Right forelimb (tissue), 1 donor: ENCODE results near the gene BCAS1.

Experiments used
- DNase-seq: peaks from one replicate; pipeline ENCODE4 v3.0.0-alpha.2; 2018

Gene BCAS1

DNA sequence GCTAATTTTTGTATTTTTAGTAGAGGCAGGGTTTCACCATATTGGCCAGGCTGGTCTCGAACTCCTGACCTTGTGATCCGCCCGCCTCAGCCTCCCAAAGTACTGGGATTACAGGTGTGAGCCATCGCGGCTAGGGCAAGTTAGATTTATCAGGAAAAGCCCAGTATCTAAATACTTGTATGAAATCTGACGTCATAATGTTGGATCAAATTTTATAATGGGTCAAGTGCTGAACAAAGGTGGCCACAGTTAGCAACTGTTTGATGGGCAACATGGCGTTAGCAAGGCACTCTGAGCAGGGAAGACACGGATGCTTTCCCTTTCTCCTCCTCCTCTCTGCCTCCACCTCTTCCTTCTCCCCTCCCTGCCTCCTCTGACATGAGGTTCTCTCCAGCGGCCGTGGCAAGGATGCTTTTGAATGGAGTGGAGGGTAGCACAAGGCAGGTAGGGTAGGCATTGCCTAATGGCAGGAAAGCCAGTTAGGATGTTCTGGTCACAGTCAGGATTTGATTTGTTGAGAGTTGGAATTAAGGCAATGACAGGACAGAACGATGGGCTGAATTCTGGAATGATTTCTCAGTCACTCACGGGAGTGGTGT lies 149.6 kb downstream of the BCAS1 start:
- no peak for DNase-seq

DNA sequence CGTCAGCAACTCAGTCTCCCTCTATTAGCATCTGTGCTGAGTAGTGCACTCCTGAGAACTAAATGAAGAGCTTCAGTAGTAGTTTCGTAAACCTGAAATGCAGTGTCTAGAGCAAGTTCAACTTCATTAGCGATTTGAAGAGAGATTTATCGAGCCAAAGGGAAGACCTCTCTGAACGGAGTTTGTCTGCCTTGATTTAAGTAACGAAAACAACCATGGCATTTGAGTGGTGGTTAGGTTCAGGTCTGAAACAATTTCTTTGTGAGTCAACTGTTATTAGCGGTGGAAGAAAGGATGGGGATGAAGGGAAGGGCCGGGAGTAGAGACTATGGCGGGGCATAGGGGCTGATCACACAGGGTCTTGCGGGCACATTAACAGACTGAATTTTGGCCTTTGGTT lies 150.5 kb downstream of the BCAS1 start:
- peak; percentile 13 for DNase-seq

- peak; percentile 40 for DNase-seq
These were observed 151.4 kb downstream of the BCAS1 start for GRCh38 chr20:53918949-53919361.

DNA sequence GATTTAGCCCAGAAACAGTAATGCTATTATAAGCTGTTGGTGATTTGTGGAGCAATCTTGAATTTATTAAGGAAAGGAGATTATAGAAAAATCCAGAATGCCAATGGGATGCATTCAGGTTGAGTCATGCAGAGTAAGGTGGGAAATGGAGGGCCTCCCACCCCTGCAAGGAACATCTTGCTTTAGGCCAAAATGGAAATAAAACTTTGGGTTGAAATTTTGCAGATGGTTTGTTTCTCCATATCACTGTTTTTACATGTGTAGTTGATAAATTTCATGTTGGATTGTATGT lies 152.4 kb downstream of the BCAS1 start:
- peak; percentile 31 for DNase-seq

DNA sequence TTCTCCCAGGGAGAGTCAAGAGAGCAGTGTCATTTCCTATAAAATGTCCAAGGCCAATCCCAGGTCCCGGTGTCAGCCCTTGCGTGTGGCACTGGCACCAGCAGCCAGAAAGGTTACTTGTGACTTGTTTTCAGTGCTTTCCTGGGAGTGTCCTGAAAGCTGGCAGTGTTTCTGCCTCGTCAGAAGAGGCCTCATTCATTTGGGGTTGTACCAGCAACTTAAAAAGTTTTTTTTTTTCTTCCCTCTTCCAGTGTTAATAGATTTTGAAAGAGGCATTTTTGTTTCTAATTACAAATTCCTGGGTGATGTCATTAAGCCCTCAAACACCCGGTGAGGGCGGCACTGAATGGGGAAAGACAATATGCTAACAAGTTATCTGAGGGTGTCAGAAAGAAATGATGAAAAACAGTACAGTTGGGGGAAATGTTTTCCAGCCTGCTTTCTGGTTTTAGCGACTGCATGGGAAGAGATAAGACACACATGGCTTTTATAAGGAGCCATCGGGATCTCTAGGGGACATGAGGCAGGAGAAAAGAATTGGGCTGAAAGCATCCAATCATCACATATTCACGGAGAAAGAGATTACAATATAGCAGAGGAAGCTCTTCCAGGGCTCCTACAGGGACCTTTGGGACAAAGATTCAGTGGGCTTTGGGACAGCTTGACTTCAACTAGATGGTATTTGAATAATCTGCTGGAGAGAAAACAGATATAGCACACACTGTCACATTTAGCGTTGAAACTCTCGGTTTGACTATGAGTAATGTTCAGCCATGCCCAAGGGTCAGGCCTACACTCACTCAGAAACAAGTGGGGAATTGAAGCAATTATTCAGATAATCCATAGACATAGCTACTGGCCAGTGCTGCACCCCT lies 153.0 kb downstream of the BCAS1 start:
- peak; percentile 37 for DNase-seq

GRCh38 chr20:53916173-53916512 lies 154.3 kb downstream of the BCAS1 start:
- DNase-seq, result peak; percentile 32

DNA sequence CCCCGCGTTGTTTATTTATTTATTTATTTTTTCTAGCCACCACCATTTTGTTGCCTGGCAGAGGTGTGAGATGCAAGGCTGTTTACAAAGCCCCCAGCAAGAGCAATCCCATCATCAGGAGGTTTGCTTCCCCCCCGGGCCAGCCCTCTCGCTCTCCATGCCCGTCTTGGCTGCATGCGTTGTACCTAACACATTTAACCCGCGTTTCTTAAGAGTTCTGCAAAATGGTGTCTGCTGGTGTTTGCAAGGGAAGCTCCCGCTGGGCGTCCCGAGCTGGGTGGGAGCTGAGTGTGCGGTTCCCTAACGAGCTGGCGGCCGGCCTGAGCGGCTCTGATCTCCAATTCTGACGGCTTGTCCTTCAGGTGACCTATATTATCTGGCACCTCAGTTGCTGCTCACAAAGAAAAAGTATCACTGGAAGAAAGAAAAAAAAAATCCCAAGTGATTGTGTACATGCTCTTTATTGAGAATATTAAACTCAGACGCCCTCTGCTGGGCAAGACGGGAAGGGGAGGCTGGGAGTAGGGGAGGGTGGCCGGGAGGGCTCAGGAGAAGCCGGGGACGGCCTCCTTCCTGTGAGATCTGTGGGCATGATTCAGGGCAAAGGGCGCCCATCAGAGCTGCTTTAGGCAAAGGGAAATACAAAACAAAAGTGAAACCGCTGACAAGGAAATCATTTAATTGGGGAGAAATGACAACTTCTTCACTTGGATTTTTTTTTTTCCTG lies 154.8 kb downstream of the BCAS1 start:
- DNase-seq, result peak; percentile 95

DNA sequence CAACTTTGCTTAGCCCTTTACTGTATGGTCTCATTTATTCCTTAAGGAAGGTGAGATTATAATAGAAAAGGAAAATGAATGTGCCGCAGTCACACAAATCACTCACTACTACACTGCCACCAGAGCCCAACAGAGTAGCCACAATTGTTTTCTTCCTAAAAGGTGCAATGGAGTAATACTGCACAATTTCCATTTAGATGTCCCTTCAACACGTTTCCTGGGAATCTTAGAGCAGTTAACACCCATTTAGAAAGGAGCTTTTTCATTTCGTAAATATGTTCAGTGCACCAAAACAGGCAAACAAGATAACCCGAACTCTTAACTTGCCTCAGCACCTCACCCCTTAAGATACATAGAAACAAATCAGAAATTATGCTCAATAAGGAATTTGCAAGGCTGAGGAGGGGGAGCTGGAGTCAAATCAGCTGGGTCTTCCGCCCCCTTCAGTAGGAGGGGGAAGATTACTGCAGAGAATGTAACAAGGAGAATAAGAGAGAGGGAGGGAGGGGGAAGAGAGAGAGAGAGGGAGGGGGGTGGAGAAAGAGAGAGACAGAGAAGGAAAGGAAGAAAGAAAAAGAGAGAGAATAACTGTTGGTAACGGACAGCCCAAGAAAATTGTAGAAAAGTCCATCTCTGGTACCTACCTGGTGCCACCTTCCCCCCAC lies 155.5 kb downstream of the BCAS1 start:
- no peak for DNase-seq

DNA sequence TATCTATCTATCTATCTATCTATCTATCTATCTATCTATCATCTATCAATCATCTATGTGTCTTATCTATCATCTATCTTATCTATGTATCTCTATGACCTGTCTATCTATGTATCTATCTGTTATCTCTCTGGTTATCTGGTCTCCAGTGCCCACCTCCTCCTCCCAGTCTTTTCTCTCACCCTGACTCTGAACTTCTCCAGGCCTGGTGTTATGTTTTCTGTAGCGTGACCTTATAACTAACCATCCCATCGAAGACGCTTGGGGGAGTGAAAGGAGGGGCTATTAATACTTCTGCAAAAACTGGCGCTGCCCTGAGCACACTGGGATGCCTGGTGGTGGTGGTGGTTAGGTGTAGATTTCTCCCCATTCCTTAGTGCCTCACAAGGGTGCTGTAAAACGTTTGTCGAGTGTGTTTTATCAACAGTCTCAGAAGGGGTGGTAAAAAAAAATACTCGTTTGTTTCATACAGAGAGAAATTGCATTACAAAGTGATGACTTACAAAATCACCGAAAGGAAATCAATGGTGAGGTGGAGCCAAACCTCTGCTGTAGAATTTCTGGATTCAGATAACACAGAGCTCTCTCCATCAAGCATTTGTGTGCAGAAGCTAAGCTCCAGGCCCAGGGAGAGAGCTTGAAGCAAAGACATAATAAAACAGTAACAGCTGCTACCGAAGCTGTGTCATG lies 156.2 kb downstream of the BCAS1 start:
- peak; percentile 48 for DNase-seq

DNA sequence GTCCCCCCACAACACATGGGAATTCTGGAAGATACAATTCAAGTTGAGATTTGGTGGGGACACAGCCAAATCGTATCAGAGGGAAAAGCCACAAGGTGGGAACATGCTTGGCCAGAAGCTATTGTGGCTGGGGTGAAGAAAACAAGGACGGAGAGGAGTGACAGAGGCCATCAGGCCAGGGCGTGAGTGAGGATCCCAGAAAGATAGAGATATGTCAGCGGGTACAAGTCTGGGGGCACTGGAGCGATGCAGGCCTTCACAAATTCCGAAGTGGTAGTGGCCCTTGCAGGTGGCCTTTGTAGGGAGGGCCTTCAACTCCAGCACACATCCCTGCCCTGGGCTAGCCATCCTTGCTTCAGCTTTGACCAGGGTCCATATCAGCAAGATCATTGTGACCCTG lies 159.1 kb downstream of the BCAS1 start:
- DNase-seq, result no peak

DNA sequence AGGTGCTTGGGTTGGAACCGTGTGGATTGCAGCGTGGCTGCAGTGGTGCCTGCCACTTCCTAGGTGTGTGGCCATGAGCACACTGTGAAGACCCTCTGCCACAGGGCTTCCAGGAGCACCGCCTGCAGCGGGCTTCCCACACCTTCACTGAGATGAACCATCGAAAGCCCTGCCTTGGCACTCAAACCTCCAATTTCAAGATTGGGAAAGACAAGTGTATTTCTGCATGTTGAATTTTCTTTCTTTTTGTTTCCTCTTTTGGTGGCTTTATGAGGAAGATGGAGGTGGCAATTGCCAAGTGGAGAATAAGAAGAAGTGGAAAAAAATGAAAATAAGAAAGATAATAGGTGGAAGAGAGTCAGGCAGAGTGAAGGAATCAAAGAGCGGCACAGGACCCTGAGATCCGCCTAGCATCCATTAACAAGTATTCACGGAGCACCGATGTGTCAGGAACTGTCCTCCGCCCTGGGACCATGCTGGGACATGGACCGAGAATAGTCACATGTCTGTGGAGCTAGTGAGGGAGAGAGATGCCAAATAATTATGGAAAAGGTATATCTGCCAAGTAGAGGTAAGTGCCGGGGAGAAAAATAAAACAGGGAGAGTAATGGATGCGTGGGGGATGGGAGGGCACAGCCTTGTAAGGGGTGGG lies 159.9 kb downstream of the BCAS1 start:
- no peak for DNase-seq

DNA sequence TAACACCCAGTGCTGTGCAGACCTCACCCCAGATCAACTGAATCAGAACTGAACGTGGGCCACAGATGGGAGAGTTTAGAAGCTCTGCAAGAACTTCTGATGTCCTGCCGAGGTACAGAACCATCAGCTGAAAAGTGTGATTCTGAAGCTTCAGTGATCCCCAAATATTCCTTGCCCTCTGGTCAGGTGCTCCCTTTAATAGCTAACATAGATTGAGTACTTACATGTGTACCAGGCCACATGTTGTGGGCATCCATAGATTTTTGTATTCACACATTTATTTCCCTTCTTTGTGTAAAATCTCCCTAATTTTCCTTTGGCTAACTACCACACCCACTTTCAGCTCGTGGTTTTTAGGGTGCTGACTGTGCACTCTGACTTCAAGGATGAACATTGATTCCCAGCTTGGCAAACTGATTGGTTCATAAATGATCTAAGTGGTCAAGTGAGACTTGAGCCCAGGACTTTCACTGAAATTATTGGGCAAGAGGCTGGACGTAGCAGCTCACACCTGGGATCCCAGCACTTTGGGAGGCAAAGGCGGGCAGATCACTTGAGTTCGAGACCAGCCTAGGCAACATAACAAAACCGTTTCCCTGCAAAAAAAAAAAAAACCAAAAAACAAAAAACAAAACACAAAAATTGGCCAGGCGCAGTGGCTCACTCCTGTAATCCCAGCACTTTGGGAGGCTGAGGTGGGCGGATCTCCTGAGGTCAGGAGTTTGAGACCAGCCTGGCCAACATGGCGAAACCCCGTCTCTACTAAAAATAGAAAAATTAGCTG lies 162.2 kb downstream of the BCAS1 start:
- DNase-seq, result no peak

GRCh38 chr20:53905820-53906191 lies 164.6 kb downstream of the BCAS1 start:
- DNase-seq, result no peak

- DNase-seq, result no peak
These were observed 165.2 kb downstream of the BCAS1 start for GRCh38 chr20:53905019-53905819.

DNA sequence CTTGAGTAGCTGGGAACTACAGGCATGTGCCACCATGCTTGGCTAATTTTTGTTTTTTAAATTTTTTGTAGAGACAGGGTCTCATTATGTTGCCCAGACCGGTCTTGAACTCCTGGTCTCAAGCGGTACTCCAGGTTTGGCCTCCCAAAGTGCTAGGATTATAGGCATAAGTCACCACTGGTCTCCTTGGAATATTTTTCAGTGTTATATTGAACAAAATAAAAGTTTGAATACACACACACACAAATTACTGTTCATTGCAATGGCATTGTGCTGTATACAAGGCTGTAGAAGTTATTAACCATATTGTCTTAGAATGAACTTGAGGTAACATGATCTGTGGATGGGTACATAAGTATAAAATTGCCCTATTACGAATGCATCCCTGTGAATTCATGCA lies 166.1 kb downstream of the BCAS1 start:
- DNase-seq, result no peak

DNA sequence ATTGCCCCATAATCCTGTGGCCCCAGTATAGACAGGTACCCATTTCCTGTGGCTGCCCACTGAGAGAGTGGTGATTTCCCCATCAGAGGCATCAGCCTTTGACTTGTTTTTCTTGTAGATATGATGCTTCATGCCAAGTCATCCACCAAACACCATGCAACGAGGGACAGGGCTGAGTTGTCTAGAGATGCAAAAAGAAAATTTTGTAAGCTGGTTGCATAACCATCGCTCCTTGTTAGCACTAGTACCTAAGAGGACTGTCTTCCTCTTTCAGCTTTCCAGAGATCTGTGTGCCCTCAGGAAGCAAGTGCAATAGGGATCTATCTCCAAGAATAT lies 166.8 kb downstream of the BCAS1 start:
- no peak for DNase-seq

GRCh38 chr20:53902968-53903651 lies 167.3 kb downstream of the BCAS1 start:
- no peak for DNase-seq

- DNase-seq, result no peak
These were observed 168.8 kb downstream of the BCAS1 start for GRCh38 chr20:53901497-53902096.

DNA sequence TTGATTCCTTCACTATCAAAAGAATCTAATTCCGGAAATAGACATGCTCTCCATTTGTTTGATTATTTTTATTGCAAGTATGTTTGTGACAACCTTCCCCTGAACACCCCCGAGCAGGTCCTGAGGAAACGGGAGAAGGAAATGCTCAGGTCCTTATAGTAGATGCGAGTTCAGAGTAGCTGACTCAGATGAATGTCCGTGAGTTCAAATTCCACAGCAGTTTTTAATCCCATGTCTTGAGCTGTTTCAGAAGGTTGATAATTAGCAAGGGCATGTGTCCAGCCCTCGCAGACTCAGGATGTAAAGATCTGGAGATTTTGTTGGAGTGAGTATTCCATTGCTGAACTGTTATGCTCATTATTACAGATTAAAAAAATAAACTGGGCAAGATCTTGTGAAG lies 169.3 kb downstream of the BCAS1 start:
- no peak for DNase-seq
